CD14-positive monocyte (primary cell): Measurements from ENCODE around the gene SV2B. TPM values are rescaled to one million over a fixed set of nuclear protein-coding genes. Genes with fewer than 3 reads are reported as not detected.

Source experiments
- DNase-seq, 3 donors: peaks; one replicate each; pipeline ENCODE4 v3.0.0-alpha.2; 2011 to 2022
- H2AFZ ChIP-seq: 2 replicates; pipeline ENCODE4 v1.6.0; 2012; ENCODE audit warnings: mild to moderate bottlenecking, low read depth, low read length, inconsistent platforms; ENCODE audit not compliant: insufficient read depth, poor library complexity, severe bottlenecking
- H3K27ac ChIP-seq, 2 donors: 1 replicate in 1 of 2; 2 replicates in 1 of 2; pipeline ENCODE4 v1.5.1; 2012 to 2013; ENCODE audit warnings: low read length in 2 of 2, control low read depth in 1 of 2, inconsistent platforms in 1 of 2, low read depth in 1 of 2, mild to moderate bottlenecking in 1 of 2
- H3K27me3 ChIP-seq, 2 donors: one replicate each; pipeline versions ENCODE4 v1.6.0 to v1.6.1; 2011 to 2013; ENCODE audit warnings: low read length in 2 of 2; ENCODE audit not compliant: control insufficient read depth in 2 of 2, insufficient read depth in 2 of 2
- H3K36me3 ChIP-seq, 2 donors: replicated peaks in 1 of 2; 1 replicate in 1 of 2; 2 replicates in 1 of 2; pipeline versions ENCODE4 v1.5.1 to v1.6.1; 2012 to 2013; ENCODE audit warnings: low read length in 2 of 2, control low read depth in 1 of 2, inconsistent platforms in 1 of 2, mild to moderate bottlenecking in 1 of 2; ENCODE audit not compliant: insufficient read depth in 2 of 2, control insufficient read depth in 1 of 2
- H3K4me1 ChIP-seq, 2 donors: 1 replicate in 1 of 2; 2 replicates in 1 of 2; pipeline versions ENCODE4 v1.5.1 to v1.6.1; 2012 to 2013; ENCODE audit warnings: low read length in 2 of 2, control low read depth in 1 of 2, inconsistent platforms in 1 of 2, mild to moderate bottlenecking in 1 of 2, moderate library complexity in 1 of 2; ENCODE audit not compliant: insufficient read depth in 2 of 2, control insufficient read depth in 1 of 2
- H3K4me2 ChIP-seq: replicated peaks from 2 replicates; pipeline ENCODE3; 2012; ENCODE audit warnings: low read length, moderate library complexity, mild to moderate bottlenecking; ENCODE audit not compliant: poor library complexity, severe bottlenecking; ENCODE audit errors: extremely low read depth
- H3K4me3 ChIP-seq, 3 experiments: fragments of 200-600 bp in 1 of 3; sonication (generic) in 1 of 3; replicated peaks in 1 of 3; 1 replicate in 2 of 3; 2 replicates in 1 of 3; pipeline ENCODE4 v1.5.1; 2011 to 2013; ENCODE audit warnings: low read length in 3 of 3, mild to moderate bottlenecking in 3 of 3, control low read depth in 2 of 3, low read depth in 2 of 3, inconsistent platforms in 1 of 3, moderate library complexity in 1 of 3
- H3K79me2 ChIP-seq: 2 replicates; pipeline ENCODE4 v1.6.0; 2012; ENCODE audit warnings: mild to moderate bottlenecking, control low read depth, inconsistent platforms, low read length, moderate library complexity; ENCODE audit not compliant: insufficient read depth
- H3K9ac ChIP-seq: 2 replicates; pipeline ENCODE4 v1.6.0; 2017; ENCODE audit warnings: low read length, mild to moderate bottlenecking; ENCODE audit not compliant: insufficient read depth, poor library complexity, severe bottlenecking
- H3K9me3 ChIP-seq, 2 donors: replicated peaks in 1 of 2; 1 replicate in 1 of 2; 2 replicates in 1 of 2; pipeline versions ENCODE4 v1.5.1 to v1.6.1; 2012 to 2013; ENCODE audit warnings: low read length in 2 of 2, control low read depth in 1 of 2; ENCODE audit not compliant: control insufficient read depth in 1 of 2, insufficient read depth in 1 of 2
- H4K20me1 ChIP-seq: 2 replicates; pipeline ENCODE4 v1.6.0; 2012; ENCODE audit warnings: mild to moderate bottlenecking, low read length, control low read depth, moderate library complexity; ENCODE audit not compliant: insufficient read depth
- H3K27ac Mint-ChIP-seq, 7 donors: one replicate each; pipeline ENCODE4 v1.8.0; 2020; ENCODE audit warnings: mild to moderate bottlenecking in 7 of 7, mixed read lengths in 7 of 7, moderate library complexity in 6 of 7, inconsistent platforms in 2 of 7
- H3K27me3 Mint-ChIP-seq, 3 donors: one replicate each; pipeline ENCODE4 v1.8.0; 2021 to 2022; ENCODE audit warnings: low read depth in 3 of 3, mild to moderate bottlenecking in 3 of 3, mixed read lengths in 3 of 3, moderate library complexity in 3 of 3, inconsistent platforms in 1 of 3
- H3K36me3 Mint-ChIP-seq, 2 donors: one replicate each; pipeline ENCODE4 v1.8.0; 2020; ENCODE audit warnings: mixed read lengths in 2 of 2, inconsistent platforms in 1 of 2, mild to moderate bottlenecking in 1 of 2
- H3K4me1 Mint-ChIP-seq: one replicate; pipeline ENCODE4 v1.8.0; 2020; ENCODE audit warnings: mild to moderate bottlenecking, mixed read lengths
- H3K4me3 Mint-ChIP-seq, 2 donors: one replicate each; pipeline ENCODE4 v1.8.0; 2020; ENCODE audit warnings: mild to moderate bottlenecking in 2 of 2, mixed read lengths in 2 of 2, moderate library complexity in 1 of 2
- H3K9me3 Mint-ChIP-seq, 7 donors: one replicate each; pipeline ENCODE4 v1.8.0; 2020 to 2022; ENCODE audit warnings: mixed read lengths in 7 of 7, mild to moderate bottlenecking in 6 of 7, moderate library complexity in 6 of 7, inconsistent platforms in 2 of 7
- CTCF ChIP-seq: fragments of 200-600 bp; IDR thresholded peaks from one replicate; pipeline ENCODE4 v1.8.0; 2022; ENCODE audit warnings: antibody characterized with exemption, mild to moderate bottlenecking
- WGBS: methylation state at CpG from one replicate; pipeline ENCODE4 v1.1.5; 2013; ENCODE audit warnings: missing lambda C conversion rate; ENCODE audit not compliant: insufficient coverage; 5-methylcytosine and 5-hydroxymethylcytosine counted together
- intact Hi-C, 2 donors: fragments of 100-400 bp; cut with micrococcal nuclease; formaldehyde crosslinking; loops; one replicate each; pipeline versions ENCODE4 v1.15.0 to v1.15.1; 2023
- polyA plus RNA-seq, 3 donors: library from polyadenylated mRNA; depleted of rRNA in 1 of 3; unstranded in 2 of 3; stranded (reverse) in 1 of 3; fragments of 300-500 nt in 2 of 3; fragments of >200 nt in 1 of 3; fragmentation: Illumina TruSeq in 2 of 3; gene quantifications; 1 replicate in 2 of 3; 2 replicates in 1 of 3; pipeline ENCODE4 v1.2.3, GENCODE V29; 2012 to 2021

Gene SV2B
- polyA plus RNA-seq, 3 donors: not detected

- intact Hi-C loops: no loop called here
- H2AFZ ChIP-seq: no peak overlapping the region
- H3K4me3 ChIP-seq: no peak overlapping the region
- WGBS: 95% methylated on average over 9 of the region's 11 CpGs
- no peaks in the 10 kb centered on the region for H4K20me1 ChIP-seq
- Mint-ChIP-seq H3K36me3 (no peaks in the 10 kb centered on the region), H3K4me3 (no peak overlapping the region), H3K9me3 (peaks cover 0 to 8% (median 0%) of the 10 kb centered on the region in 7 donors), H3K27me3 (peaks cover 14 to 25% (median 16%) of the 10 kb centered on the region in 3 donors), H3K27ac (no peak overlapping the region), H3K4me1 (no peaks in the 10 kb centered on the region)
- H3K9me3 ChIP-seq: no peaks in the 10 kb centered on the region
- H3K36me3 ChIP-seq: no peaks in the 10 kb centered on the region
- no peak for TF ChIP-seq CTCF
- no peak overlapping the region for H3K4me2 ChIP-seq
- H3K79me2 ChIP-seq: no peaks in the 10 kb centered on the region
- DNase-seq: no peak
- no peak overlapping the region for H3K9ac ChIP-seq
- H3K27ac ChIP-seq: no peak overlapping the region
- peaks cover 0 to under 1% of the 10 kb centered on the region in 2 donors for H3K27me3 ChIP-seq
- H3K4me1 ChIP-seq: no peaks in the 10 kb centered on the region
Measured at GRCh38 chr15:91110407-91110806, 10.3 kb downstream of the SV2B start.

GRCh38 chr15:91113030-91113429, 13.0 kb downstream of the SV2B start:
- Histone ChIP-seq H3K9ac (no peak overlapping the region), H3K27ac (no peak overlapping the region), H3K79me2 (no peaks in the 10 kb centered on the region), H3K9me3 (no peaks in the 10 kb centered on the region), H3K27me3 (peaks cover 4 to 5% of the 10 kb centered on the region in 2 donors), H3K4me1 (no peaks in the 10 kb centered on the region), H4K20me1 (no peaks in the 10 kb centered on the region), H2AFZ (no peak overlapping the region), H3K36me3 (no peaks in the 10 kb centered on the region), H3K4me3 (no peak overlapping the region), H3K4me2 (no peak overlapping the region)
- H3K27me3 Mint-ChIP-seq: peaks cover 12 to 29% (median 18%) of the 10 kb centered on the region in 3 donors
- H3K36me3 Mint-ChIP-seq: no peaks in the 10 kb centered on the region
- H3K4me3 Mint-ChIP-seq: no peak overlapping the region
- intact Hi-C loops: no loop called here
- DNase-seq: no peak
- H3K4me1 Mint-ChIP-seq: no peaks in the 10 kb centered on the region
- H3K27ac Mint-ChIP-seq: no peak overlapping the region
- no peak for TF ChIP-seq CTCF
- H3K9me3 Mint-ChIP-seq: peaks cover 0 to 14% (median 2%) of the 10 kb centered on the region in 7 donors
- 70% methylated on average over 4 of the region's 6 CpGs for WGBS
